ENCODE data around the gene HSPA1B.
A peak's percentile ranks its signal among the peaks of the same experiment; 100 is the strongest.

- TF ChIP-seq CTCF (IDR thresholded peaks at IDR 0.05): peak; percentile 82 to 96 (median 87)
- TF ChIP-seq POLR2A (IDR thresholded peaks at IDR 0.05): peak; percentile 79
Observed at GRCh38 chr6:31795616-31796298, 31.8 kb upstream of the HSPA1B start, which contains the start of gene VARS1.

Measured in right lobe of liver (tissue), 4 donors.